ENCODE data around the gene LRRC25. TPM values are rescaled to one million over a fixed set of nuclear protein-coding genes. Genes with fewer than 3 reads are reported as not detected.
"Not testable (repeated sequence)": the region's sequence is repeated elsewhere in the genome, so short reads cannot be mapped to it uniquely, and the experiment has no call there.

Gene LRRC25
- total RNA-seq, 4 donors from 2014 or later = 0.34 to 4.2 (median 2.3) TPM

GRCh38 chr19:18351544-18351943, 45.9 kb downstream of the LRRC25 start:
- H3K36me3 ChIP-seq = peaks cover 0 to 8% of the 10 kb centered on the region in 2 donors

GRCh38 chr19:18350490-18350889, 46.9 kb downstream of the LRRC25 start:
- no peak for TF ChIP-seq CTCF (IDR thresholded peaks at IDR 0.05 in 4 of 5, conservative IDR thresholded peaks at IDR 0.05 in 1 of 5)
- no peak for TF ChIP-seq POLR2A (IDR thresholded peaks at IDR 0.05)
- Histone ChIP-seq H3K4me1 (peaks cover 3% of the 10 kb centered on the region in 2 donors), H3K27ac (no peak overlapping the region), H3K36me3 (peaks cover 0 to 10% of the 10 kb centered on the region in 2 donors), H3K4me3 (no peak overlapping the region), H3K9me3 (no peaks in the 10 kb centered on the region), H3K27me3 (no peaks in the 10 kb centered on the region)
- DNase-seq (no peak), ATAC-seq (no peak)
- intact Hi-C loops (cut with DNase I; ENCODE audit: low total_unique reads) (loop anchor here (5.0 kb wide), 1 partner anchor 42 kb away; no protein-coding TSS in a partner anchor), in situ Hi-C loops (cut with MboI; ENCODE audit: low sequenced_read_pairs in 4 of 4) (loop anchor here in 3 of 4 donors (5.0 to 10.0 kb wide), 2 partner anchors 52 to 54 kb away; no protein-coding TSS in a partner anchor)

More at GRCh38 chr19:18351544-18351943, 45.9 kb downstream of the LRRC25 start:
- ATAC-seq (no peak), DNase-seq (no peak)
- in situ Hi-C loops (cut with MboI; ENCODE audit: low sequenced_read_pairs in 4 of 4) (loop anchor here in 3 of 4 donors (5.0 to 10.0 kb wide), 2 partner anchors 51 to 53 kb away; no protein-coding TSS in a partner anchor), intact Hi-C loops (cut with DNase I; ENCODE audit: low total_unique reads) (loop anchor here (5.0 kb wide), 1 partner anchor 41 kb away; no protein-coding TSS in a partner anchor)
- Histone ChIP-seq H3K4me3 (no peak overlapping the region), H3K27me3 (no peaks in the 10 kb centered on the region), H3K27ac (no peak overlapping the region), H3K9me3 (no peaks in the 10 kb centered on the region), H3K4me1 (peaks cover 3% of the 10 kb centered on the region in 2 donors)
- TF ChIP-seq CTCF (IDR thresholded peaks at IDR 0.05 in 4 of 5, conservative IDR thresholded peaks at IDR 0.05 in 1 of 5) (no peak), POLR2A (IDR thresholded peaks at IDR 0.05) (no peak)

- Histone ChIP-seq H3K27me3 (no peaks in the 10 kb centered on the region), H3K9me3 (no peaks in the 10 kb centered on the region), H3K4me3 (no peak overlapping the region), H3K4me1 (peaks cover 2% of the 10 kb centered on the region in 2 donors), H3K27ac (no peak overlapping the region), H3K36me3 (peaks cover 0 to 7% of the 10 kb centered on the region in 2 donors)
- ATAC-seq = no peak
- peak in 1 of 2 donors; percentile 33 for DNase-seq
- in situ Hi-C loops (cut with MboI; ENCODE audit: low sequenced_read_pairs in 4 of 4) (loop anchor here (5.0 to 10.0 kb wide), 2 partner anchors 53 to 55 kb away; no protein-coding TSS in a partner anchor), intact Hi-C loops (cut with DNase I; ENCODE audit: low total_unique reads) (loop anchor here (1.0 to 5.0 kb wide), 2 partner anchors 43 to 61 kb away; no protein-coding TSS in a partner anchor)
- TF ChIP-seq POLR2A (IDR thresholded peaks at IDR 0.05) (no peak), CTCF (IDR thresholded peaks at IDR 0.05 in 4 of 5, conservative IDR thresholded peaks at IDR 0.05 in 1 of 5) (peak; percentile 64 to 76 (median 65))
Observed at GRCh38 chr19:18349524-18350128, 47.8 kb downstream of the LRRC25 start.

- not testable (repeated sequence) for H3K36me3 ChIP-seq, H3K4me3 ChIP-seq, H3K27me3 ChIP-seq, ATAC-seq, DNase-seq, H3K27ac ChIP-seq, H3K9me3 ChIP-seq, H3K4me1 ChIP-seq
- in situ Hi-C loops (cut with MboI; ENCODE audit: low sequenced_read_pairs in 4 of 4) = loop anchor here in 1 of 4 donors (10.0 kb wide), 1 partner anchor 56 kb away; no protein-coding TSS in a partner anchor
- intact Hi-C loops (cut with DNase I; ENCODE audit: low total_unique reads) = loop anchor here (1.0 kb wide), 1 partner anchor 61 kb away; no protein-coding TSS in a partner anchor
Observed at GRCh38 chr19:18348818-18349339, 48.5 kb downstream of the LRRC25 start.

GRCh38 chr19:18348171-18348570, 49.3 kb downstream of the LRRC25 start:
- Histone ChIP-seq H3K27ac (no peak overlapping the region), H3K9me3 (no peaks in the 10 kb centered on the region), H3K4me3 (no peak overlapping the region), H3K27me3 (no peaks in the 10 kb centered on the region), H3K4me1 (no peaks in the 10 kb centered on the region), H3K36me3 (peaks cover 0 to 7% of the 10 kb centered on the region in 2 donors)
- intact Hi-C loops (cut with DNase I; ENCODE audit: low total_unique reads) = no loop called here
- no peak for TF ChIP-seq CTCF (IDR thresholded peaks at IDR 0.05 in 4 of 5, conservative IDR thresholded peaks at IDR 0.05 in 1 of 5)
- no peak for TF ChIP-seq POLR2A (IDR thresholded peaks at IDR 0.05)
- DNase-seq (no peak), ATAC-seq (no peak)
- in situ Hi-C loops (cut with MboI; ENCODE audit: low sequenced_read_pairs in 4 of 4) = loop anchor here in 1 of 4 donors (10.0 kb wide), 1 partner anchor 57 kb away; no protein-coding TSS in a partner anchor
